Prostate gland (tissue), 2 donors: ENCODE measurements around the gene ARL13A. TPM values are rescaled to one million over a fixed set of nuclear protein-coding genes. Genes with fewer than 3 reads are reported as not detected.

ENCODE experiments used
- DNase-seq: peaks from one replicate; pipeline ENCODE4 v3.0.0-alpha.2; 2019; ENCODE audit warnings: low spot score
- H3K27ac ChIP-seq, 2 donors: fragments of 200-600 bp; sonication (generic); 2 replicates each; pipeline ENCODE4 v1.5.1; 2017 to 2019
- H3K27me3 ChIP-seq: fragments of 200-600 bp; sonication (generic); replicated peaks from 2 replicates; pipeline ENCODE4 v1.5.1; 2019; ENCODE audit not compliant: insufficient read depth
- H3K36me3 ChIP-seq, 2 donors: fragments of 200-600 bp; sonication (generic); 1 replicate in 1 of 2; 2 replicates in 1 of 2; pipeline versions ENCODE4 v1.5.1 to v1.8.1; 2017 to 2019
- H3K4me1 ChIP-seq: fragments of 200-600 bp; sonication (generic); replicated peaks from 2 replicates; pipeline ENCODE4 v1.5.1; 2019
- H3K4me3 ChIP-seq, 2 donors: fragments of 200-600 bp; sonication (generic); 2 replicates each; pipeline ENCODE4 v1.5.1; 2017 to 2019
- H3K9me3 ChIP-seq: fragments of 200-600 bp; sonication (generic); 2 replicates; pipeline ENCODE4 v1.5.1; 2017
- CTCF ChIP-seq, 4 experiments: fragments of 200-600 bp in 2 of 4; fragments of 450-650 bp in 2 of 4; sonication (generic) in 2 of 4; IDR thresholded peaks; 1 replicate in 3 of 4; 2 replicates in 1 of 4; pipeline ENCODE4 v1.5.1; 2016 to 2019; ENCODE audit warnings: antibody characterized with exemption in 4 of 4, mild to moderate bottlenecking in 2 of 4, moderate library complexity in 2 of 4
- POLR2A ChIP-seq: fragments of 450-650 bp; IDR thresholded peaks from one replicate; pipeline ENCODE4 v1.6.1; 2016; ENCODE audit warnings: antibody characterized with exemption, mild to moderate bottlenecking
- POLR2AphosphoS5 ChIP-seq: sonication (generic); formaldehyde crosslinking; IDR thresholded peaks from one replicate; pipeline ENCODE4 v1.6.1; 2017; ENCODE audit warnings: antibody characterized with exemption
- WGBS: methylation state at CpG from one replicate; pipeline ENCODE4 v1.1.5; 2018; 5-methylcytosine and 5-hydroxymethylcytosine counted together
- intact Hi-C: fragments of 100-400 bp; cut with DNase I; formaldehyde crosslinking; loops from one replicate; pipeline ENCODE4 v1.14.2; 2022
- total RNA-seq, 2 donors: library from RNA; depleted of rRNA; stranded (reverse); fragments of >200 nt; gene quantifications; one replicate each; pipeline ENCODE4 v1.1.0, GENCODE V29; 2016

The ARL13A gene
- total RNA-seq, 2 donors from 2014 or later, result 1.2 TPM; not detected in 1

GRCh38 chrX:100931218-100931924 lies 38.1 kb upstream of the ARL13A start:
- DNase-seq, result no peak
- H3K27me3 ChIP-seq, result no peaks in the 10 kb centered on the region
- WGBS, result 89% methylated on average over 4 of the region's 4 CpGs
- no peak overlapping the region for H3K4me3 ChIP-seq
- no peak overlapping the region for H3K27ac ChIP-seq
- no peaks in the 10 kb centered on the region for H3K9me3 ChIP-seq
- intact Hi-C loops, result no loop called here
- H3K4me1 ChIP-seq, result no peaks in the 10 kb centered on the region
- TF ChIP-seq POLR2A, result no peak
- no peak for TF ChIP-seq POLR2AphosphoS5
- no peak for TF ChIP-seq CTCF (IDR thresholded peaks at IDR 0.05)
- no peaks in the 10 kb centered on the region for H3K36me3 ChIP-seq

- WGBS, result 98% methylated on average over 3 of the region's 3 CpGs
- Histone ChIP-seq H3K4me3 (no peak overlapping the region), H3K9me3 (no peaks in the 10 kb centered on the region), H3K4me1 (no peaks in the 10 kb centered on the region), H3K36me3 (no peaks in the 10 kb centered on the region), H3K27ac (no peak overlapping the region), H3K27me3 (no peaks in the 10 kb centered on the region)
- TF ChIP-seq POLR2AphosphoS5, result no peak
- no peak for TF ChIP-seq CTCF (IDR thresholded peaks at IDR 0.05)
- no peak for TF ChIP-seq POLR2A
- intact Hi-C loops, result no loop called here
- DNase-seq, result no peak
Measured at GRCh38 chrX:100931925-100932285, 37.6 kb upstream of the ARL13A start.

DNA sequence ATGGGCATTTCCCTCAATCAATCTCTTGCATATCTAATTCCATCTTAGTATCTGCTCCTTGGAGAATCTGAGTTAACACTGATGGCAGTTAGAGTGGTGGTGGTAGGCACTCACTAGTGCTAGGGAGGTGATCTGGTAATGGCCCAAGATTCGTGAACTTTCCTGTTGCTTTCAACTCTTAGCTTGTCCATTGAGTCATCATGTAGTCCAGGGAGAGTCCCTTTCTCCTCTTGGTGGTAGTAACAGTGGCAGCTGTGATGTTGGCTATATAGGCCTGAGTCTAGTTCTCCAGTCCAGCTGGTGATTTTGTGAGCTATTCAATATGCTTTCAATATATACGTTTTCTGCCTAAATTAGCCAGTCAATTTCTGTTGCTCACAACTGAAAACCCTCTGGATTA lies 33.7 kb upstream of the ARL13A start:
- intact Hi-C loops, result no loop called here
- 81% methylated on average over 2 of the region's 2 CpGs for WGBS
- Histone ChIP-seq H3K36me3 (no peaks in the 10 kb centered on the region), H3K9me3 (no peaks in the 10 kb centered on the region), H3K4me3 (no peak overlapping the region), H3K27ac (no peak overlapping the region), H3K4me1 (no peaks in the 10 kb centered on the region), H3K27me3 (no peaks in the 10 kb centered on the region)
- no peak for DNase-seq
- no peak for TF ChIP-seq POLR2A
- no peak for TF ChIP-seq POLR2AphosphoS5
- TF ChIP-seq CTCF (IDR thresholded peaks at IDR 0.05), result no peak

GRCh38 chrX:100939333-100939732 lies 30.2 kb upstream of the ARL13A start:
- no peak overlapping the region for H3K4me3 ChIP-seq
- intact Hi-C loops, result no loop called here
- H3K27ac ChIP-seq, result no peak overlapping the region
- DNase-seq, result no peak
- TF ChIP-seq CTCF (IDR thresholded peaks at IDR 0.05) (no peak), POLR2AphosphoS5 (no peak)
- no peaks in the 10 kb centered on the region for H3K36me3 ChIP-seq
- 68% methylated on average over 4 of the region's 4 CpGs for WGBS
- no peaks in the 10 kb centered on the region for H3K27me3 ChIP-seq
- no peaks in the 10 kb centered on the region for H3K9me3 ChIP-seq
- H3K4me1 ChIP-seq, result no peaks in the 10 kb centered on the region

- no peaks in the 10 kb centered on the region for H3K4me1 ChIP-seq
- H3K36me3 ChIP-seq, result no peaks in the 10 kb centered on the region
- H3K9me3 ChIP-seq, result no peaks in the 10 kb centered on the region
- no peak for DNase-seq
- TF ChIP-seq POLR2AphosphoS5 (no peak), CTCF (IDR thresholded peaks at IDR 0.05) (no peak), POLR2A (no peak)
- no peak overlapping the region for H3K4me3 ChIP-seq
- H3K27me3 ChIP-seq, result no peaks in the 10 kb centered on the region
- WGBS, result 89% methylated on average over 3 of the region's 3 CpGs
- no peak overlapping the region for H3K27ac ChIP-seq
- intact Hi-C loops, result no loop called here
Measured at GRCh38 chrX:100944601-100945000, 24.9 kb upstream of the ARL13A start.
